HL-60/S4 treated with retinoic acid at 250 ng/mL for 4 days and 3 days (cell line): Measurements from ENCODE around the gene ARL3.
"Not testable (repeated sequence)": the region's sequence is repeated elsewhere in the genome, so short reads cannot be mapped to it uniquely, and the experiment has no call there.

Source experiments
- in situ Hi-C: fragments of 300-500 bp; cut with MboI; formaldehyde crosslinking; loops from 2 replicates; pipeline ENCODE4 v1.7.0; 2022; ENCODE audit warnings: low sequenced_read_pairs

ARL3 gene

DNA sequence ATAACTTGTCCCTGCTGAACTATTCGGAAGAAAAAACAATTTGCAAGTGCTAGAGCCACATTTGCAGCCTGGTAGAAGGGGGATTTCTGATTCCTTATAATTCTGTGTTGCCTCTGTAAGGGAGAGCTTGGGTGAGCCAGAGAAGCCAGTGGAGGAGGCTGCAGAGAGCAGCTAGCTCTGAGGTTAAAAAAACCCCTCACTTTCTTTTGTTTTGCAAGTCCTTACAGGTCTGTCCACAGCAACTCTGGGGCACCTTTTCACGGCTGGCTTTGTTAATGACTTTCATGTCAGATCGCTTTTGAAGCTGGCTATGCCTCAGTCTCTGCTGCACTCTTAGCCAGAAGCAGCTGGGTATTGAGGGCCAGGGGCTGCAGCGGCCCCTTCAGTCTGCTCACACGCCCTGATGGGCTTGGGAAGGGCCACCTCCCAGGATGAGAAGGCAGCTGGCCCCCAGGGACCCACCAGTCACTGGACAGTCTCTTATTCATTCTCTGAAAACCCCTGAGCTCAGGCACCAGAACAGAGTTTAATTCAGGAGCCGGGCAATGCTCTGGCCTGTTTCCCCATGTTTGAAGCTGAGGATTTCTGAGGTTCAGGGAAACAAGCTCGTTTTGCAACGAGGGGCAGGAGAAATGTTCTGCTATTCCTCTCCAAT lies 39.1 kb downstream of the ARL3 start:
- in situ Hi-C loops, result no loop called here

GRCh38 chr10:102674566-102674965 lies 39.6 kb downstream of the ARL3 start:
- in situ Hi-C loops, result no loop called here

DNA sequence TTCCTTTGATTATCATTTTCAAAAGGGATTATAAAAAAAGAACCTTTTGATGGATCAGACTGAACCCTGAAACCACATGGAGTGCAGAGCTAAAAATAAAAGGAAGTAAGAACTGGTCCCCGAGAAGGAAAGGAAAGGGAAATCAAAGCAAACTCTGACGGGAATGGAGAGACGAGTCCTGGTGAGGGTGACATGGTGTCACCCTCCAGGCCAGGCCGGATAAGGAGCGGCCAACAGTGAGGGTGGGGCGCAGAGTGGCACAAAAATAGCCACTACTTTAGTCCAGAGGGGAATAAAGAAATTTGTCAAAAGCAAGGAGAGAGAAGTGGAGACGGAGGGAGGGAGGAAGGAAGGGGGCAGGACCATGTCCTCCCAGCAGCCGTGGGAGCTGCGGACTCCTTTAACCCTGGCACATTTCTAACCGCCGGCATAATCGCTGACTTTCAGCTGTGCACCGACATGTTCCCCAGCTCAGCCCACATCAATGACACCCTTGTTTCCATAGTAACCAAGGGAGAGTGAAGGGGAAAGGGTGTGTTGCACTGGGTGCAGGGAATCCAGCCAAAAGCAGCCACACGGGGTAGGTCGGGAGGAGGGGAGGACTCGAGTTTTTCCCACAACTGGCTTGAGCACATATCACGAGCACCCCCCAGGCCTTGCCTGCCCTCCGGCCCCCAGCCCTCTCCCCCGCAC lies 40.2 kb downstream of the ARL3 start:
- in situ Hi-C loops, result no loop called here

GRCh38 chr10:102673236-102673818 lies 40.9 kb downstream of the ARL3 start:
- in situ Hi-C loops, result no loop called here

- in situ Hi-C loops, result no loop called here
Measured at GRCh38 chr10:102670871-102671434, 43.2 kb downstream of the ARL3 start.

DNA sequence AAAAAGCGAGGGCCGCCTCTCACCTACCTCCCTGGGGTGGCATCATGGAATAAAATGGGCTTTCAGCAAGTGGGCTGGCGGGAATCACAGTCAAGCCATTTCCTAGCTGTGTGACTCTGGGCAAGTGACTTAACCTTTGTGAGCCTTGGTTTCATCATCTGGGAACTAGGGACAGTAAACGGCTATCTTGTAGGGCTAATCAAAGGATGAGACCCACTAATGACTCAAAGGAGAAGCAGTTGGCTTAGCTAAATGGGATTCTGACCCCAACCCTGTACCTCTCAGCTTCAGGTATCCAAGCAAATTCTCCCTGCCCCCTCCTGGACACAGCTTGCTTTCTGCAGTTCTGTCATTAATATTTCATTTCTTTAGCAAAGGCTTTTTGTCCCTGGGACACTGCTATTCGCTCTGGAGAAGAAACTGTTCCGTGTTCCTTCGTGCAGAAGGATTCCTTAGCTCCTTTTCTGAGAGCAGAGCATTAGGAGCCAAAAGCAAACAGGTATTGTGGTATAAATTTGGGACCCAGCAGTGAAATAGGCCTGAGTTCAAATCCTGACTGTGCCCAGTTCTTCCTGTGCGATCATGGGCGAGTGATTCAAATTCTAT lies 44.0 kb downstream of the ARL3 start:
- in situ Hi-C loops, result no loop called here

- in situ Hi-C loops, result no loop called here
Measured at GRCh38 chr10:102669206-102670064, 44.8 kb downstream of the ARL3 start.

DNA sequence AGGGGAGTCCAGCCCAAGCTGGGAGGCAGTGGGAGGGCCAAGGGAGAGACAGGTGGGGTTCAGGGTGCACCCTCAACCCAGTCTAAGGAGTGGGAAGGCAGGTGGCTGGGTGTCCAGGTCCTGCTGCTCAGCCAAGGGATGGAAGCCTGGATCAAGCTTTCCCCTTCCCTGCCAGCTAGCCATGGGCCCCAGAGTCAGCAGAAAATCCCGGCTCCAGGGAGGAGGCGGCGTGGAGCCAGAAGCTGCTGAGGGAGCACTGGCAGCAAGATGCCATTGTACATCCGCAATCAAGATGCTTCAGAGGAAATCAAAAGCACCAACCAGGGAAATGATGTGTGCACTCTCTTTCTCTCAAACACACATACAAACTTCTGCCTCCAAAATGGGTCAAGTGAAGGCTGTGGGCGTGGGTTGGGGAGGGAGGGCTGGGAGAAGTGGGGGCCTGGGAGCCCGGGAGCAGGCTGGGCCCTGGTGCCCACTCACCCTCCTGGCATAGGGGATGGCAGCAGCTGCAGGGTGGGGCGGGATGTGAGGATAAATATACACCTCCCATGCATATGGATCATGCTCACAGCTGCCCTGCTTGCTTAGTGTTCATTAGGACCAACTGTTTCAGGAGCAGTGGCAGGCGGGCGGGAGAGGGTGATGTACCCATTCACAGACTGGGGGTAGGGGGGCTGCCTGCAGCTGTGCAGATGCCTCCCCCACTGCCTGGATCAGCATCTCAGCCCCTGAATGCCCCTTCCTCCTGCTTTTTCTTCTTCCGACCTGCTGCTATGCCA lies 45.7 kb downstream of the ARL3 start:
- in situ Hi-C loops, result no loop called here

DNA sequence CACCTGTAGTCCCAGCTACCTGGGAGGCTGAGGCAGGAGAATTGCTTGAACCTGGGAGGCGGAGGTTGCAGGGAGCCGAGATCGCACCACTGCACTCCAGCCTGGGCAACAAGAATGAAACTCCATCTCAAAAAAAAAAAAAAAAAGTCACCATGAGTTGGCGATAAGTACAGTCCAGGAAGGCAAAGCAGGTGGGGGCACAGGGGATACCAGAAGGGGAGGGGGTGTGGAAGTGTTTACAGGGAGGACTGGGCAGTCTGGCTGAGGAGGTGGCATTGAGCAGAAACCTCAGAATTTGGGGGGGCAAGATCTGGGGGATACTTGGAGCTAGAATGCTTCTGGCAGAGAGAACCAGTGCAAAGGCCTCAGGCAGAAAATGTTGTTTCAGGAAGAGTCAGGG lies 46.8 kb downstream of the ARL3 start:
- in situ Hi-C loops, result not testable (repeated sequence)

DNA sequence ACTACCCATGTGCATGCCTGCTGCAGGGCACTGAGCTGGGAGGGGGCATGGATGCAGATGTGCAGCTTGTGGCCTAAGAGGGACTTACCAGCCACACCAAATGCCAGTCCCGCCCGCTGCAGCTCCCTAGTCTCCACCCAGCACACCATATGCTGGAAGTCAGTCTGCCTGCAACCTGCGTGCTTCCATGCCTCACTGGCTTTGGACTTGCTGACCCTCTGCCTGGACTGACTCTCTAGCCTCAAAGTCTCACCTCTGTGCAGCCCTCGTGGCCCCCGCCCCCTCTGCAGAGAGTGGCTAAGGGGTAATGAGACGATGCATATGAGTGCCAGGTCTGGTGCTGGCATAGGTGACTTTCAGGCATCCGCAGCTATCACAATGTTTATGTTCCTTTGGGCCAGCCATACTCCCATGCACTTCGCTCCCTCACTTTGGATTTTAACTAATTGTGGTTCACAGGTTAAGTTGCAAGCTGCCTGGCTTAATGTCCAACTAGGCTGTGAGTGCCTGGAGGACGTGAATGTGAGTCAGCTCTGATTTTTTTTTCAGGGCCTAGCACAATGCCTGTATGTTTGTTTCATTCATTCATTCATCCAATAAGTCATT lies 48.2 kb downstream of the ARL3 start:
- in situ Hi-C loops, result no loop called here

GRCh38 chr10:102661658-102662028 lies 52.6 kb downstream of the ARL3 start:
- in situ Hi-C loops, result no loop called here

DNA sequence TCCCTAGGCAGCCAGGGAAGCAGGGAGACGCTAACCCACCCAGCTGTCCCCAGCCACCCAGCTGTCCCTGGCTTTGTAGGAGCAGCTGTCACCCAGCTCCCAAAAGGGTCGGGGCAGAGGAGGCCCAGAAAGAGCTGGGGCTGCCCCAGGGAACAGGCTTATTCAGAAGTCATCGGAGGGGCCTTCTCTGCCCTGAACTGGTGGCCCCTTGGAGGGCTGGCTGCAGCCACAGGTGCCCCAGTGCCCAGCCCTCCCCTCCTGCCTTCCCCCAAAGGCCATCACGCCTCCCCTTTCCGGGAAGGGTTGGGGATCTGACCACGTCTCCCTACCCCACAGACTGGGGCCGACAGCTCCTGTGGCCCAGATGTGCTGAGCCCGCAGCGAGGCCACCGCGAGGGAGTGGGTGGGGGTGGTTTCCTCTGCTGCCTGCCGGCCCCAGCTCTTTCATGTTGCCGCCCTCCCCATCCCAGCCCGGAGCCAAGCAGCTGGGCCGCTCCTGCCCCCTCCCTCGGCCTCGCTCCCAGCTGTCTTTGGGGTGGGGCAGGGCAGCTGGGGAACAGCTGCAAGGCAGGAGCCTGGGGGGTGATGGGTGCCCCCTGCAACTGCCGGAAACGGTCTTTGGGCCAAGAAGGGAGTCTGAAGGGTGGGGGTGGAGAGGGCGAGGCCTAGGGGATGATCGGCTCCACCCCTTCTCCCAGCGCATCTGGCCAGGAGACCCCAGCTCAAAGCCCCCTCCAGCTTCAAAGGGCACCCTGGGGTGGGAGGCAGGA lies 53.1 kb downstream of the ARL3 start:
- in situ Hi-C loops, result no loop called here

DNA sequence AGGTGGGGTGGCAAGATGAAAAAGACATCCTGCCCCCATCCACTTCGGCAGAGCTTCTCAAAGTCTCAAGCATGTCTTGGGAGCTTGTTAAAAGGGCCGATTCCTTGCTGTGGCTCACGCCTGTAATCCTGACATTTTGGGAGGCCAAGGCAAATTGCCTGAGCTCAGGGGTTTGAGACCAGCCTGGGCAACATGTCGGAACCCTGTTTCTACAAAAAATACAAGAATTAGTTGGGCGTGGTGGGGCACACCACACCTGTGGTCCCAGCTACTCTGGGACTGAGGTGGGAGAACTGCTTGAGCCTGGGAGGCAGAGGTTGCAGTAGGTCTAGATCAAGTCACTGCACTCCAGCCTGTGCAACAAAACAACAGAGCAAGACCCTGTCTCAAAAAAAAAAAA lies 55.4 kb downstream of the ARL3 start:
- in situ Hi-C loops, result no loop called here

DNA sequence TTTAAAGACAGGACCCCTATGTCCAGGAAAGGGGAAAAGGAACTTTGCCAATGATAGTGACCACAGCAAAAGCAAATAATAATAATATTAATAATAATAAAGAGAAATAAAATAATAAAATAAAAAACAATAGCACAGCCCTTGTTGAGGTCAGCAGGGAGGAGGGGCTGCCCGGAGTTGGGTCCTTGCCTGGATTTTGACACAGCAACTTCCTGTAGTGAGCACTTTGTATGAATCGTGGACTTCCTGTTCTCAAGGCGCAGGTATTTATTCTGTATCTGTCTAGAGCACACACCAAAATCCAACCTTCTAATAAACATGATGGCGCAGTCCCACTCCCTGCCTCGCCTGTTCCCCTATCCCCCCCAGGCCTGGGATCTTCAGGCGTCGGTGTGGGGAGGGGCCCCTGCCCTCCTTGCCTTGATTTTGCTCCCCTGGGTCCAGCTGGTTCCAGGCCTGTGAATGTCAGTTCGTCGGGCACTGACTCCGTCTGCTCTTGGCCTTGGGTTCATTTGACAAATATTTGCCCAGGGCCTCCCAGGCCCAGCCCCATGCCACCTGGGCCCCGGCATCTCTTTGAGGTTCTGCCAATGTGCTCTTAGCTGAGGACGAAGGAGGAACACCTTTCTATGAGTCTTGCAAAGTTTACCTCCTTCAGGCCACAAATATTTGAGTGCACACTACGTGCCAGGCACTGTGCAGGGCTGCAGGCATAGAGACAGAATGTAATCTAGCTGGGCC lies 56.0 kb downstream of the ARL3 start:
- in situ Hi-C loops, result no loop called here

- in situ Hi-C loops, result no loop called here
Measured at GRCh38 chr10:102657451-102657850, 56.7 kb downstream of the ARL3 start.

DNA sequence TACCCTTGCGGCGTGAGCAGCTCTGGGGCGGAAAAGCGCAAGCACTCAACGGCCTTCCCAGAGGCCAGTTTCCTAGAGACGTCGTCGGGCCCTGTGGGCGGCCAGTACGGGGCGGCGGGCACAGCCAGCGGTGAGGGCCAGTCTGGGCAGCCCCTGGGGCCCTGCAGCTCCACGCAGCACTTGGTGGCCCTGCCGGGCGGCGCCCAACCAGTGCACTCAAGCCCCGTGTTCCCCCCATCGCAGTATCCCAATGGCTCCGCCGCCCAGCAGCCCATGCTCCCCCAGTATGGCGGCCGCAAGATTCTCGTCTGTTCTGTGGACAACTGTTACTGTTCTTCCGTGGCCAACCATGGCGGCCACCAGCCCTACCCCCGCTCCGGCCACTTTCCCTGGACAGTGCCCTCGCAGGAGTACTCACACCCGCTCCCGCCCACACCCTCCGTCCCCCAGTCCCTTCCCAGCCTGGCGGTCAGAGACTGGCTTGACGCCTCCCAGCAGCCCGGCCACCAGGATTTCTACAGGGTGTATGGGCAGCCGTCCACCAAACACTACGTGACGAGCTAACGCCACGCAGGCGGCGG lies 57.3 kb downstream of the ARL3 start:
- in situ Hi-C loops, result no loop called here

DNA sequence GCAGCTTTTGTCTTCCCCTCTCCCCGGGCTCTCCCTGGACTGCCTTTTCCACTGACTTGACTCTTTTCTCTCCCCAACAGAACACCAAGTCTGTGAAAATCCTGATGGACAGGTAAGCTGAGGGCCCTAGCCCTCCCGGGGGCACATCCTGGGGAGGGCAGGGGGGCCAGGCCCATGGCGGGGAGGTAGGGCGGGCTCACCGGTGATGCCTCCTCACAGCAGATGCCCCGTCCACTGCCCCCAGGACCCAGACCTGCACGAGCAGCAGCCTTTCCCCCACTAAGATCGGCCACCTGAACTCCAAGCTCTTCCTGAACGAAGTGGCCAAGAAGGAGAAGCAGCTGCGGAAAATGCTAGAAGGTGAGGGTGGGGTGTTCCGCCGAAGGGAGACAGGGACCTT lies 58.2 kb downstream of the ARL3 start:
- in situ Hi-C loops, result no loop called here

- in situ Hi-C loops, result no loop called here
Measured at GRCh38 chr10:102654969-102655368, 59.2 kb downstream of the ARL3 start.
